ENCODE data around the gene SVIL.

DNA sequence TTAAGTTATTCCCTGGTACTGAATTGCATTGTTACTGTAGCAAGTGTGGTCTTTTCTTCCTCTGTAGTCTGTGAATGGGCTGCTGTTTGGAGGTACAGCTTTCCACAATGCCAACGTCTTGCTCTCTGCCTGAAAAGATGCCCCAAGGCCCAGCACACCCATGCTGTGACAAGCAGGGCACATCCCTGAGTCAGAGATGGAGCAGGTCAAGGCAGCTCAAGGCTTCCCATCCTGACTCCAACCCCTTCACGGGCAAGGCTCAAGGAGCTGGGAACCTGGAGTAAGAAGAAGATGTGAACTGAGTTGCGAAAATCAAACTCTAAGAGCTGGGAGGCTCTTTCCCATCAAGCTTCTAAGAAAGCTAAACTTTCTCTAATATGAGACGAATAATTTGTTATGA is 27.2 kb downstream of the SVIL start:
- TF ChIP-seq, protein P1, sequence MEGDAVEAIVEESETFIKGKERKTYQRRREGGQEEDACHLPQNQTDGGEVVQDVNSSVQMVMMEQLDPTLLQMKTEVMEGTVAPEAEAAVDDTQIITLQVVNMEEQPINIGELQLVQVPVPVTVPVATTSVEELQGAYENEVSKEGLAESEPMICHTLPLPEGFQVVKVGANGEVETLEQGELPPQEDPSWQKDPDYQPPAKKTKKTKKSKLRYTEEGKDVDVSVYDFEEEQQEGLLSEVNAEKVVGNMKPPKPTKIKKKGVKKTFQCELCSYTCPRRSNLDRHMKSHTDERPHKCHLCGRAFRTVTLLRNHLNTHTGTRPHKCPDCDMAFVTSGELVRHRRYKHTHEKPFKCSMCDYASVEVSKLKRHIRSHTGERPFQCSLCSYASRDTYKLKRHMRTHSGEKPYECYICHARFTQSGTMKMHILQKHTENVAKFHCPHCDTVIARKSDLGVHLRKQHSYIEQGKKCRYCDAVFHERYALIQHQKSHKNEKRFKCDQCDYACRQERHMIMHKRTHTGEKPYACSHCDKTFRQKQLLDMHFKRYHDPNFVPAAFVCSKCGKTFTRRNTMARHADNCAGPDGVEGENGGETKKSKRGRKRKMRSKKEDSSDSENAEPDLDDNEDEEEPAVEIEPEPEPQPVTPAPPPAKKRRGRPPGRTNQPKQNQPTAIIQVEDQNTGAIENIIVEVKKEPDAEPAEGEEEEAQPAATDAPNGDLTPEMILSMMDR (IDR thresholded peaks at IDR 0.05) = no peak
- TF ChIP-seq EZH2phosphoT487 (IDR thresholded peaks at IDR 0.05) = no peak
- no peak for TF ChIP-seq EZH2 (IDR thresholded peaks at IDR 0.05)
